Measurements from ENCODE around the gene AHNAK2.

Gene AHNAK2

GRCh38 chr14:104992501-104992900, 14.3 kb upstream of the AHNAK2 start:
- no peak overlapping the region for H3K4me3 ChIP-seq (ENCODE audit: low read depth, low read length)
- no peak overlapping the region for H3K9ac ChIP-seq (ENCODE audit: low read depth, low read length)

DNA sequence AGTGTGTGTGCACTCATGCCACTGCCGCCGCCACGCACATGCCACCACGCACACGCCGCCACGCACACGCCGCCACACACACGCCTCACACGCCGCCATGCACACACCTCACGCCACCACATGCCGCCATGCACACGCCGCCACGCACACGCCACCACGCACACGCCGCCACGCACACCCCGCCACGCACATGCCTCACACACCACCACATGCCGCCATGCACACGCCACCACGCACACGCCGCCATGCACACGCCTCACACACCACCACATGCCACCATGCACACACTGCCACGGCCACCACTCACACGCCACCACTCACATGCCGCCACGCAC, 13.7 kb upstream of the AHNAK2 start:
- Histone ChIP-seq H3K4me1 (ENCODE audit: control insufficient read depth, insufficient read depth, low read length) (no peaks in the 10 kb centered on the region), H3K4me3 (ENCODE audit: low read depth, low read length) (no peak overlapping the region), H3K9ac (ENCODE audit: low read depth, low read length) (no peak overlapping the region), H3K27me3 (ENCODE audit: control insufficient read depth, insufficient read depth, low read length) (no peaks in the 10 kb centered on the region), H3K36me3 (ENCODE audit: control insufficient read depth, insufficient read depth, low read length) (peaks cover 10% of the 10 kb centered on the region), H3K9me3 (ENCODE audit: control insufficient read depth, insufficient read depth, low read length) (no peaks in the 10 kb centered on the region)

More at GRCh38 chr14:104992501-104992900, 14.3 kb upstream of the AHNAK2 start:
- peaks cover 10% of the 10 kb centered on the region for H3K36me3 ChIP-seq (ENCODE audit: control insufficient read depth, insufficient read depth, low read length)
- H3K9me3 ChIP-seq (ENCODE audit: control insufficient read depth, insufficient read depth, low read length) = no peaks in the 10 kb centered on the region
- no peaks in the 10 kb centered on the region for H3K27me3 ChIP-seq (ENCODE audit: control insufficient read depth, insufficient read depth, low read length)
- no peaks in the 10 kb centered on the region for H3K4me1 ChIP-seq (ENCODE audit: control insufficient read depth, insufficient read depth, low read length)

DNA sequence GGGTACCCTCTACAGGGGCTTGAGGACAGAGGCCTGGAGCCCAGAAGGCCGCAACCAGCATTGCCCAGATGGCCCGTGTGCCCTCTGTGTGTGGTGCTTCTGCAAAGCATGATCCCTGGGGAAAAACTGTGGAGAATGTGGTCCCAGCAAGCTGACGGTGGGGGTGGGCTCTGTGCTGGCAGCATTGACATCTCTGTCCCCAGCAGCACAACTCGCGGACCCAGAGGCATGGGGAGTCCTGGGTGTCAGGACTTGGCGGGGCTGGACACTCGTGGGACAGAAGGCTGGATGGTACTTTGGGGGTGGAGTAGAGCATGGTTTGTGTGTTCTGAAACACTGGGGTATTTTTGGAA, 11.8 kb upstream of the AHNAK2 start:
- H3K27me3 ChIP-seq (ENCODE audit: control insufficient read depth, insufficient read depth, low read length) = peaks cover 3% of the 10 kb centered on the region
- H3K4me3 ChIP-seq (ENCODE audit: low read depth, low read length) = no peak overlapping the region
- no peak overlapping the region for H3K9ac ChIP-seq (ENCODE audit: low read depth, low read length)
- no peaks in the 10 kb centered on the region for H3K4me1 ChIP-seq (ENCODE audit: control insufficient read depth, insufficient read depth, low read length)
- H3K9me3 ChIP-seq (ENCODE audit: control insufficient read depth, insufficient read depth, low read length) = no peaks in the 10 kb centered on the region
- peaks cover 8% of the 10 kb centered on the region for H3K36me3 ChIP-seq (ENCODE audit: control insufficient read depth, insufficient read depth, low read length)

DNA sequence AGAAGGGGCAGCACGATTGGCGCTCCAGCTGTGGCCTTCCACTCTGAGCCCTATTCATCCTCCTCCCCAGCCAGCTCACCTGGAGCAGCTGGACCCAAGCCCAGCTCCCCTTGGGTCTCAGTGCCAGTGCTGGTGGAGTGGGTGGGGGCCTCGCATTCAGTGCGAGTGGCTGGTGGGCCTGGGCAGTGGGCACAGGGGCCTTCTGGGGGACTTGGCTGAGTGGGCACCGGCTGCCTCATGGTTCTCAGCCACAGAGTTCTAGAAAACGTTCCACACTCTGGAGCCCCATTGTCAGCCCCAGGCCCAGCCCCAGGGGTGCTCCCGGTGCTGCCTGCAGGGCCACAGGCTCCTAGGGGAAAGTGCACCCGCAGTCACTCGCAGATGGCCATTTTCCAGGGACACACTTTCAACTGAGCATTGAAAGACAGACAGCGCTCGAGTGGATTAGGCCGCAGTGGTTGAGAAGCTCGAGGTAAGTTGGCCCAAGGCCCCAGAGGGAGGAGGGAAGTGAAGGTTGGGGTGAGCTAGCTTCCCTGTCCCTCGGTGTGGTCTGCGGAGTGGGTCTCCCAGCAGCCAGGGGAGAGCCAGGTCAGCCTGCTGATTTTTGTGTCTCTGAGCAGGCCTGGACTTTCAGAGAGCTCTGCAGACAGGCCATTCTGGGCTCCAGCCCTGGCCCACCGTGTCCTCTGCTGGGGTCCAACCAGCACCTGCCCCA, 11.2 kb upstream of the AHNAK2 start:
- Histone ChIP-seq H3K9me3 (ENCODE audit: control insufficient read depth, insufficient read depth, low read length) (no peaks in the 10 kb centered on the region), H3K36me3 (ENCODE audit: control insufficient read depth, insufficient read depth, low read length) (peaks cover 7% of the 10 kb centered on the region), H3K4me3 (ENCODE audit: low read depth, low read length) (no peak overlapping the region), H3K4me1 (ENCODE audit: control insufficient read depth, insufficient read depth, low read length) (no peaks in the 10 kb centered on the region), H3K9ac (ENCODE audit: low read depth, low read length) (no peak overlapping the region), H3K27me3 (ENCODE audit: control insufficient read depth, insufficient read depth, low read length) (peaks cover 3% of the 10 kb centered on the region)

GRCh38 chr14:104986487-104987164, 8.5 kb upstream of the AHNAK2 start:
- Histone ChIP-seq H3K4me3 (ENCODE audit: low read depth, low read length) (peak overlapping the region; percentile 65), H3K4me1 (ENCODE audit: control insufficient read depth, insufficient read depth, low read length) (no peaks in the 10 kb centered on the region), H3K27me3 (ENCODE audit: control insufficient read depth, insufficient read depth, low read length) (peaks cover 3% of the 10 kb centered on the region), H3K9me3 (ENCODE audit: control insufficient read depth, insufficient read depth, low read length) (no peaks in the 10 kb centered on the region), H3K9ac (ENCODE audit: low read depth, low read length) (no peak overlapping the region), H3K36me3 (ENCODE audit: control insufficient read depth, insufficient read depth, low read length) (peaks cover 3% of the 10 kb centered on the region)

GRCh38 chr14:104985675-104986486, 7.7 kb upstream of the AHNAK2 start, which contains the start of gene CLBA1:
Gene CLBA1, plus strand, starts transcription at chr14:104985788. Its CDS starts 644 bp downstream, at chr14:104986432.
- Histone ChIP-seq H3K27me3 (ENCODE audit: control insufficient read depth, insufficient read depth, low read length) (peaks cover 3% of the 10 kb centered on the region), H3K4me3 (ENCODE audit: low read depth, low read length) (peak within 1 kb of the TSS; percentile 65), H3K9me3 (ENCODE audit: control insufficient read depth, insufficient read depth, low read length) (no peaks in the 10 kb centered on the region), H3K36me3 (ENCODE audit: control insufficient read depth, insufficient read depth, low read length) (peaks cover 3% of the 10 kb centered on the region), H3K9ac (ENCODE audit: low read depth, low read length) (peak within 1 kb of the TSS; percentile 47), H3K4me1 (ENCODE audit: control insufficient read depth, insufficient read depth, low read length) (no peaks in the 10 kb centered on the region)

DNA sequence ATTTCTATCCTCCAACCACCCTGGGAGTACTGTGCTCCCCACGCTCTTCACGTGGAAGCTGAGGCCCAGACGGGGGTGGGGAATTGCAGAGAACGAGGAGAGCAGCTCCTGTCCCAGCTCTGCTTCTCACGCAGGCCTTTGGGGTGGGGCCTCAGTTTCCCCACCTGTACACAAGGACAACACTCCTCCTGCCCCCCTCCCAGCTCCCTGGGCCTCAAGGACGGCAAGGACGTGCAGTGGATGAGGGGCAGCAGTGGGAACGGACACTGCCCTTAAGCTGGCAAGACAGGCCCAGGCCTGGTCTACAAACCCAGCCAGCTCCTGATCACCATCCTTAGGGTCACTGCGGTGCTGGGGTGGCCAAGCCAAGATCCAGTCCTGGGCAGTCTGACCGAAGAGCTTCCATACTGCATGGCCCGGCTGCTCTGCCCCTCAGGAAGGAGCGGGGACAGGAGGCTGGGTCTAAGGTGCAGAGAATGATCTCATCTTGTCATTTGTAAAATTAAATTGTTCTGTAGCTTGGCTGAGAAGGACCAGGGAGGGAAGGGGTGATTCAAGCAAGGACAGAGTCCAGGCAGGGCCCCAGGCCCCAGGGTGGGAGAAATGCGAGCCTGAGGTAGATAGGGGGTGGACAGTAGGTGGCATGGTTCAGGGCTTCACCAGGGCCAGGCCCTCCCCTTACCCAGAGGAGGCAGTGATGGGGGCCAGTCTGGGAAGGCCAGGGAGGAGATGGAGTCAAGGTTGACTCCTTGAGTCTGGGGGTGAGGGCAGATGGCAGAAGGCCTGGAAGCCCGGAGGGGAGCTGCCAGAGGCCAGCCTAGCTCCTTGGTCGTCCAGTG, 6.1 kb upstream of the AHNAK2 start:
- Histone ChIP-seq H3K27me3 (ENCODE audit: control insufficient read depth, insufficient read depth, low read length) (peaks cover 11% of the 10 kb centered on the region), H3K9me3 (ENCODE audit: control insufficient read depth, insufficient read depth, low read length) (no peaks in the 10 kb centered on the region), H3K4me3 (ENCODE audit: low read depth, low read length) (no peak overlapping the region), H3K9ac (ENCODE audit: low read depth, low read length) (no peak overlapping the region), H3K4me1 (ENCODE audit: control insufficient read depth, insufficient read depth, low read length) (no peaks in the 10 kb centered on the region), H3K36me3 (ENCODE audit: control insufficient read depth, insufficient read depth, low read length) (peaks cover 2% of the 10 kb centered on the region)

GRCh38 chr14:104983231-104983721, 5.1 kb upstream of the AHNAK2 start:
- peaks cover 16% of the 10 kb centered on the region for H3K27me3 ChIP-seq (ENCODE audit: control insufficient read depth, insufficient read depth, low read length)
- no peaks in the 10 kb centered on the region for H3K36me3 ChIP-seq (ENCODE audit: control insufficient read depth, insufficient read depth, low read length)
- no peak overlapping the region for H3K4me3 ChIP-seq (ENCODE audit: low read depth, low read length)
- H3K4me1 ChIP-seq (ENCODE audit: control insufficient read depth, insufficient read depth, low read length) = no peaks in the 10 kb centered on the region
- no peak overlapping the region for H3K9ac ChIP-seq (ENCODE audit: low read depth, low read length)
- H3K9me3 ChIP-seq (ENCODE audit: control insufficient read depth, insufficient read depth, low read length) = no peaks in the 10 kb centered on the region

DNA sequence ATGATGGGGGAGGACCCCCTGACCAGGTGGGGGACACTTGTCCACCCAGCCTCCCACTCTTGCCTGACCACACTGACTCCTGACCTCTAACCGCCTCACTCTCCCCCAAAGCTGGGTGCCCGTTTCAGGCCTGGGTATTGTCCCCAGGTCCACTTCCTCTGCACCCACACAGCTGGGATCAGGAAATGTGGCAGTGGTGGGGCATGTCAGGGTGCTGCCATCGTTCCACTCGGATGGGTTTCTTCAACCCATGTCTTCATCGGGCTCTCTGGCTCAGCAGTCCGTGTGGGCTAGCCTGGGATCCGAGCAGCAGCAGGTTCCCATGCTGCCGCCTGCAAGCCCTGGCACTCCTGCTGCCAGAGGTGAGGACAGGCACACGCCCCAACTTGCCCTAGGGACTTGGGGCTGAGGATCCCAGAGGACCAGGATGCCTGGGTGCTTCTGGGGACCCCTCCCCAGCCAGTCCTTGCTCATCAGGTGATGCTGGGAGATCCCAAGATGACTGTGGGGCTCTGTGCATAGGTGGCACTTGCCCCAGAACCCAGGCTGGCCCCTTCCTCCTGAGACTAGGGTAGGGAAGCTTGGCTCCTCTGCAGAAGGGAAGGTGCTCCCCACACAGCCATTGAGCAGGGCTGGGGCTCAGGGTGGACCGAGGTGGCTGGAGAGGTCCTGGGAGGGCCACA, 4.5 kb upstream of the AHNAK2 start:
- no peaks in the 10 kb centered on the region for H3K36me3 ChIP-seq (ENCODE audit: control insufficient read depth, insufficient read depth, low read length)
- H3K9ac ChIP-seq (ENCODE audit: low read depth, low read length) = no peak overlapping the region
- peaks cover 17% of the 10 kb centered on the region for H3K27me3 ChIP-seq (ENCODE audit: control insufficient read depth, insufficient read depth, low read length)
- no peaks in the 10 kb centered on the region for H3K4me1 ChIP-seq (ENCODE audit: control insufficient read depth, insufficient read depth, low read length)
- H3K4me3 ChIP-seq (ENCODE audit: low read depth, low read length) = no peak overlapping the region
- no peaks in the 10 kb centered on the region for H3K9me3 ChIP-seq (ENCODE audit: control insufficient read depth, insufficient read depth, low read length)

GRCh38 chr14:104981699-104982541, 3.7 kb upstream of the AHNAK2 start:
- H3K9me3 ChIP-seq (ENCODE audit: control insufficient read depth, insufficient read depth, low read length) = no peaks in the 10 kb centered on the region
- no peaks in the 10 kb centered on the region for H3K36me3 ChIP-seq (ENCODE audit: control insufficient read depth, insufficient read depth, low read length)
- H3K9ac ChIP-seq (ENCODE audit: low read depth, low read length) = no peak overlapping the region
- H3K4me1 ChIP-seq (ENCODE audit: control insufficient read depth, insufficient read depth, low read length) = no peaks in the 10 kb centered on the region
- peaks cover 25% of the 10 kb centered on the region for H3K27me3 ChIP-seq (ENCODE audit: control insufficient read depth, insufficient read depth, low read length)
- H3K4me3 ChIP-seq (ENCODE audit: low read depth, low read length) = no peak overlapping the region
